GM12878 (cell line): ENCODE data around the gene RMI2. TPM values are rescaled to one million over a fixed set of nuclear protein-coding genes. Genes with fewer than 3 reads are reported as not detected.
A peak's percentile ranks its signal among the peaks of the same experiment; 100 is the strongest.

Experiments
- BHLHE40 ChIP-seq, 2 experiments: fragments of 450-650 bp in 1 of 2; IDR thresholded peaks; 2 replicates each; pipeline ENCODE4 v1.6.1; 2011 to 2017; ENCODE audit warnings: low read depth in 2 of 2, borderline replicate concordance in 1 of 2, improper control_type of control experiment in 1 of 2, low read length in 1 of 2, mild to moderate bottlenecking in 1 of 2
- BRCA1 ChIP-seq: IDR thresholded peaks from 2 replicates; pipeline ENCODE4 v1.6.1; 2011; ENCODE audit warnings: low read depth, low read length, improper control_type of control experiment
- CREM ChIP-seq: IDR thresholded peaks from 2 replicates; pipeline ENCODE4 v1.6.1; 2014; ENCODE audit warnings: antibody characterized with exemption, low read depth
- HCFC1 ChIP-seq: fragments of 150-350 bp; IDR thresholded peaks from 2 replicates; pipeline ENCODE4 v1.6.1; 2014; ENCODE audit warnings: low read length
- JUND ChIP-seq: IDR thresholded peaks from 2 replicates; pipeline ENCODE4 v1.6.1; 2012; ENCODE audit warnings: low read depth, mild to moderate bottlenecking, low read length, improper control_type of control experiment, moderate library complexity
- LARP7 ChIP-seq: fragments of 450-650 bp; IDR thresholded peaks from 2 replicates; pipeline ENCODE4 v1.6.1; 2017; ENCODE audit warnings: mild to moderate bottlenecking
- MTA3 ChIP-seq: IDR thresholded peaks from 2 replicates; pipeline ENCODE4 v1.6.1; 2012; ENCODE audit warnings: low read length, inconsistent platforms, borderline replicate concordance
- NFIC ChIP-seq: IDR thresholded peaks from 2 replicates; pipeline ENCODE4 v1.6.1; 2012; ENCODE audit warnings: low read depth, mild to moderate bottlenecking, inconsistent platforms, low read length, moderate library complexity
- NR2C1 ChIP-seq: fragments of 450-650 bp; IDR thresholded peaks from 2 replicates; pipeline ENCODE4 v1.6.1; 2017; ENCODE audit warnings: antibody characterized with exemption, mild to moderate bottlenecking, moderate library complexity
- NR2F1 ChIP-seq: fragments of 450-650 bp; conservative IDR thresholded peaks from 2 replicates; pipeline ENCODE4 v1.6.1; 2017; ENCODE audit warnings: mild to moderate bottlenecking
- POU2F2 ChIP-seq: IDR thresholded peaks from 3 replicates; pipeline ENCODE4 v1.6.1; 2011; ENCODE audit warnings: low read depth, mild to moderate bottlenecking, low read length, borderline replicate concordance
- RELA ChIP-seq: fragments of 450-650 bp; IDR thresholded peaks from 2 replicates; pipeline ENCODE4 v1.8.0; 2014; ENCODE audit warnings: borderline replicate concordance; ENCODE audit not compliant: partially characterized antibody
- SIN3A ChIP-seq: IDR thresholded peaks from 2 replicates; pipeline ENCODE4 v1.6.1; 2012; ENCODE audit warnings: low read depth, low read length, improper control_type of control experiment
- SMARCA5 ChIP-seq: fragments of 450-650 bp; IDR thresholded peaks from 2 replicates; pipeline ENCODE4 v1.6.1; 2017; ENCODE audit warnings: mild to moderate bottlenecking
- STAT3 ChIP-seq: IDR thresholded peaks from 2 replicates; pipeline ENCODE4 v1.6.1; 2011; ENCODE audit warnings: low read depth, low read length, improper control_type of control experiment
- SUZ12 ChIP-seq: fragments of 200-600 bp; sonication (generic); IDR thresholded peaks from one replicate; pipeline ENCODE4 v1.6.1; 2018; ENCODE audit warnings: antibody characterized with exemption, mild to moderate bottlenecking; ENCODE audit not compliant: unreplicated experiment
- WRNIP1 ChIP-seq: IDR thresholded peaks from 2 replicates; pipeline ENCODE4 v1.6.1; 2011; ENCODE audit warnings: low read depth, low read length, improper control_type of control experiment, borderline replicate concordance
- ZBTB40 ChIP-seq: fragments of 450-650 bp; IDR thresholded peaks from 2 replicates; pipeline ENCODE4 v1.6.1; 2016; ENCODE audit warnings: mild to moderate bottlenecking, moderate library complexity, borderline replicate concordance
- ZSCAN29 ChIP-seq: fragments of 450-650 bp; IDR thresholded peaks from 2 replicates; pipeline ENCODE4 v1.6.1; 2017; ENCODE audit warnings: mild to moderate bottlenecking, moderate library complexity
- polyA plus RNA-seq, 11 experiments: library from polyadenylated mRNA; depleted of rRNA in 4 of 11; unstranded in 6 of 11; stranded (reverse) in 5 of 11; fragments of >200 nt; fragmentation: Nextera tagmentation in 4 of 11; fragmentation: Illumina TruSeq in 1 of 11; extraction: Ambion mirVana in 4 of 11; extraction: Trizol in 1 of 11; gene quantifications; 1 replicate in 1 of 11; 2 replicates in 10 of 11; pipeline versions ENCODE4 v1.2.1 to v1.2.3, GENCODE V29; 2011 to 2016; ENCODE audit warnings: inconsistent platforms in 2 of 11, missing spikeins in 2 of 11, low read depth in 1 of 11
- total RNA-seq, 4 experiments: library from RNA; depleted of rRNA in 3 of 4; stranded (reverse); fragments of >200 nt in 3 of 4; fragmentation: Illumina TruSeq in 1 of 4; extraction: Trizol in 1 of 4; gene quantifications; 2 replicates each; pipeline versions ENCODE4 v1.2.1 to v1.2.3, GENCODE V29; 2013 to 2021
- TF ChIP-seq, protein P1 (sequence below): fragments of 450-650 bp; formaldehyde crosslinking; IDR thresholded peaks from 2 replicates; pipeline ENCODE4 v1.4.0; 2020; ENCODE audit warnings: mild to moderate bottlenecking, moderate library complexity
- TF ChIP-seq, protein P2 (sequence below): IDR thresholded peaks from 2 replicates; pipeline ENCODE4 v1.6.1; 2011; ENCODE audit warnings: mild to moderate bottlenecking, low read depth, low read length, moderate library complexity; ENCODE audit not compliant: insufficient replicate concordance

The RMI2 gene
- total and polyA plus RNA-seq, 10 of the 15 experiments (the other 5 are each of a cell fraction or from before 2014, with no cell fraction given): 9.6 to 68.8 (median 32.1) TPM

DNA sequence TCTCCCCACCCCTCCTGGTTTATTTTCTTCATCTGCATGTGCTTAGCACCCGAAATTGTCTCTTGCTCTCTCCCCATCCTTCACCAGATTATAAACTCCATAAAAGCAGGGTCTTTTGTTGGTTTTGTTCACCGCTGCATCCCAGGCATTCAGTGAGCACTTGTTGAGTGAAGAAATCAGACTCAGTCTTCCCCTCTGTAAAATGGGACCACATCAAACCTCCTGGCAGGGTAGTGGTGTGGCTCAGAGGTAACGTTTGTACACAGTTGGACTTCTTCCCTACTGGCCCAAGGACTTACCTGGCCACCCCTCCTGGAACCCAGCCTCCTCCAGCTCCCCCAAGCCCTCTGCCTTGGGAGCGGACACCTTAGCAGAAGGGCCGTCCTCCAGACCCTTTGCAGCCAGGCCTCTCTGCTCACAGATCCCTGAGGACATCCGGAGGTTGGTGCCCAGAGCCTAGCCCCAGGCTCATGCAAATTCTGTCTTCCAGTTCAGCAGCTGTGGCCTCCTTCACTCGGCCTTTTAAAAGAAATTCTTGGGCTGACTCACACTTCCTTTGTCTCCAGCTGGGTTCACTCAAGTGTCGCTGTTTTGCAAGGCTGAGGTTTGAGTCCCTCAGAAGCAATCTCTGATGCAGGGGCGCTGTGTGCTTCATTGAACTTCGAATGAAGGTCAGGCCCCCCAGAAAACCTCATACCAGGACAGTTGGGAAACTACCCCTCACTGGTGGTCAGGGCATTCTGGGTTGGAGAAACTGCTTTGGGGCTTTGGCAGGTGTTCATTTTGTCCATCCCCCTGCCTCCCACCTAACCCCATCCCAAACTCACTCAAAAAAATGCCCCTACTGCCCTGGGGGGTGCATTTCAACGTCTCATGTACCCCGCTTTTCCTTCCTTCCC is 16.8 kb upstream of the RMI2 start (continued):
- TF ChIP-seq ZBTB40 (no peak), RELA (peak; percentile 45), POU2F2 (peak; percentile 99), STAT3 (0 out of 2 replicates have a peak, but pooled peaks have one; percentile 47), CREM (peak; percentile 78; the same call in 1 of the 2 replicates), BHLHE40 (IDR thresholded peaks at IDR 0.05; ENCODE audit: borderline replicate concordance in 1 of 2, low read depth in 2 of 2, low read length in 1 of 2) (peak; percentile 71 to 75), NFIC (peak; percentile 96), JUND (0 out of 2 replicates have a peak, but pooled peaks have one; percentile 63), WRNIP1 (peak; percentile 38; the same call in 1 of the 2 replicates), SIN3A (peak; percentile 95), SUZ12 (no peak), BRCA1 (no peak), ZSCAN29 (no peak), HCFC1 (no peak), MTA3 (peak; percentile 97; the same call in 1 of the 2 replicates), SMARCA5 (peak; percentile 92), NR2F1 (peak; percentile 94), NR2C1 (0 out of 2 replicates have a peak, but pooled peaks have one; percentile 32), LARP7 (peak; percentile 16)
- TF ChIP-seq, protein P1, sequence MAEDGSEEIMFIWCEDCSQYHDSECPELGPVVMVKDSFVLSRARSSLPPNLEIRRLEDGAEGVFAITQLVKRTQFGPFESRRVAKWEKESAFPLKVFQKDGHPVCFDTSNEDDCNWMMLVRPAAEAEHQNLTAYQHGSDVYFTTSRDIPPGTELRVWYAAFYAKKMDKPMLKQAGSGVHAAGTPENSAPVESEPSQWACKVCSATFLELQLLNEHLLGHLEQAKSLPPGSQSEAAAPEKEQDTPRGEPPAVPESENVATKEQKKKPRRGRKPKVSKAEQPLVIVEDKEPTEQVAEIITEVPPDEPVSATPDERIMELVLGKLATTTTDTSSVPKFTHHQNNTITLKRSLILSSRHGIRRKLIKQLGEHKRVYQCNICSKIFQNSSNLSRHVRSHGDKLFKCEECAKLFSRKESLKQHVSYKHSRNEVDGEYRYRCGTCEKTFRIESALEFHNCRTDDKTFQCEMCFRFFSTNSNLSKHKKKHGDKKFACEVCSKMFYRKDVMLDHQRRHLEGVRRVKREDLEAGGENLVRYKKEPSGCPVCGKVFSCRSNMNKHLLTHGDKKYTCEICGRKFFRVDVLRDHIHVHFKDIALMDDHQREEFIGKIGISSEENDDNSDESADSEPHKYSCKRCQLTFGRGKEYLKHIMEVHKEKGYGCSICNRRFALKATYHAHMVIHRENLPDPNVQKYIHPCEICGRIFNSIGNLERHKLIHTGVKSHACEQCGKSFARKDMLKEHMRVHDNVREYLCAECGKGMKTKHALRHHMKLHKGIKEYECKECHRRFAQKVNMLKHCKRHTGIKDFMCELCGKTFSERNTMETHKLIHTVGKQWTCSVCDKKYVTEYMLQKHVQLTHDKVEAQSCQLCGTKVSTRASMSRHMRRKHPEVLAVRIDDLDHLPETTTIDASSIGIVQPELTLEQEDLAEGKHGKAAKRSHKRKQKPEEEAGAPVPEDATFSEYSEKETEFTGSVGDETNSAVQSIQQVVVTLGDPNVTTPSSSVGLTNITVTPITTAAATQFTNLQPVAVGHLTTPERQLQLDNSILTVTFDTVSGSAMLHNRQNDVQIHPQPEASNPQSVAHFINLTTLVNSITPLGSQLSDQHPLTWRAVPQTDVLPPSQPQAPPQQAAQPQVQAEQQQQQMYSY (CRISPR knock-in tag): no peak
- TF ChIP-seq, protein P2, sequence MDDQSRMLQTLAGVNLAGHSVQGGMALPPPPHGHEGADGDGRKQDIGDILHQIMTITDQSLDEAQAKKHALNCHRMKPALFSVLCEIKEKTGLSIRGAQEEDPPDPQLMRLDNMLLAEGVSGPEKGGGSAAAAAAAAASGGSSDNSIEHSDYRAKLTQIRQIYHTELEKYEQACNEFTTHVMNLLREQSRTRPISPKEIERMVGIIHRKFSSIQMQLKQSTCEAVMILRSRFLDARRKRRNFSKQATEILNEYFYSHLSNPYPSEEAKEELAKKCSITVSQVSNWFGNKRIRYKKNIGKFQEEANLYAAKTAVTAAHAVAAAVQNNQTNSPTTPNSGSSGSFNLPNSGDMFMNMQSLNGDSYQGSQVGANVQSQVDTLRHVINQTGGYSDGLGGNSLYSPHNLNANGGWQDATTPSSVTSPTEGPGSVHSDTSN: peak; percentile 90
